H1 (cell line): ENCODE data around the gene CRB2. TPM values are rescaled to one million over a fixed set of nuclear protein-coding genes. Genes with fewer than 3 reads are reported as not detected.

Experiments used
- CTCF ChIA-PET: fragments of 300-600 bp; sonication (Branson Sonifier 250); formaldehyde crosslinking; loops from one replicate; lab custom pipeline; 2021; ENCODE audit not compliant: partially characterized antibody; lab: Charles Lee
- POLR2A ChIA-PET: fragments of 300-600 bp; sonication (Branson Sonifier 250); formaldehyde crosslinking; loops from one replicate; lab custom pipeline; 2021; ENCODE audit warnings: inconsistent platforms; ENCODE audit not compliant: partially characterized antibody; lab: Charles Lee
- DNase-seq, 2 experiments: peaks; one replicate each; pipeline versions ENCODE4 v3.0.0 to v3.0.0-alpha.2; 2010 to 2022; ENCODE audit warnings: low spot score in 2 of 2, low read depth in 1 of 2, mixed read lengths in 1 of 2
- FAIRE-seq: peaks from 2 replicates; lab custom pipeline; 2011; peaks lifted over from hg19 to GRCh38; lab: Jason Lieb, UNC
- H2AFZ ChIP-seq: 2 replicates; pipeline ENCODE4 v1.8.1; 2012; ENCODE audit warnings: low read length, inconsistent platforms
- H2AK5ac ChIP-seq: 2 replicates; pipeline ENCODE4 v1.6.1; 2013; ENCODE audit warnings: low read depth, low read length
- H2BK120ac ChIP-seq: replicated peaks from 2 replicates; pipeline ENCODE3; 2013; ENCODE audit warnings: low read depth, low read length, inconsistent platforms
- H2BK12ac ChIP-seq: 2 replicates; pipeline ENCODE4 v1.6.1; 2013; ENCODE audit warnings: low read depth, low read length
- H2BK15ac ChIP-seq: 2 replicates; pipeline ENCODE4 v1.6.1; 2013; ENCODE audit warnings: low read length
- H2BK20ac ChIP-seq: 2 replicates; pipeline ENCODE4 v1.6.1; 2013; ENCODE audit warnings: low read length
- H2BK5ac ChIP-seq: 2 replicates; pipeline ENCODE4 v1.6.1; 2013; ENCODE audit warnings: low read depth, low read length
- H3K14ac ChIP-seq: 2 replicates; pipeline ENCODE4 v1.6.1; 2013; ENCODE audit warnings: inconsistent platforms; ENCODE audit not compliant: insufficient read length
- H3K18ac ChIP-seq: 2 replicates; pipeline ENCODE4 v1.6.1; 2013; ENCODE audit warnings: low read length; ENCODE audit errors: extremely low read depth
- H3K23ac ChIP-seq: 2 replicates; pipeline ENCODE4 v1.6.1; 2013; ENCODE audit warnings: inconsistent platforms; ENCODE audit not compliant: insufficient read length
- H3K23me2 ChIP-seq: 2 replicates; pipeline ENCODE4 v1.6.1; 2013; ENCODE audit warnings: low read depth, low read length
- H3K27ac ChIP-seq: 2 replicates; pipeline ENCODE4 v1.6.1; 2011; ENCODE audit warnings: low read depth, low read length, inconsistent platforms
- H3K27me3 ChIP-seq, 4 experiments: replicated peaks in 1 of 4; 1 replicate in 1 of 4; 2 replicates in 3 of 4; pipeline versions ENCODE4 v1.6.1 to v1.8.1; 2011 to 2013; ENCODE audit warnings: low read length in 3 of 4, mild to moderate bottlenecking in 3 of 4, inconsistent platforms in 2 of 4, mixed read lengths in 2 of 4, moderate library complexity in 1 of 4; ENCODE audit not compliant: control insufficient read depth in 3 of 4, insufficient read depth in 3 of 4; ENCODE audit errors: extremely low read depth in 1 of 4
- H3K36me3 ChIP-seq, 4 experiments: 2 replicates each; pipeline versions ENCODE4 v1.6.1 to v1.8.1; 2011 to 2013; ENCODE audit warnings: mild to moderate bottlenecking in 4 of 4, low read length in 3 of 4, moderate library complexity in 2 of 4, control low read depth in 1 of 4, inconsistent platforms in 1 of 4; ENCODE audit not compliant: insufficient read depth in 4 of 4, control insufficient read depth in 2 of 4
- H3K4ac ChIP-seq: replicated peaks from 2 replicates; pipeline ENCODE3; 2013; ENCODE audit warnings: low read length, low read depth, mixed read lengths, inconsistent platforms; ENCODE audit not compliant: insufficient read length
- H3K4me1 ChIP-seq, 4 experiments: replicated peaks in 1 of 4; 1 replicate in 1 of 4; 2 replicates in 3 of 4; pipeline versions ENCODE4 v1.6.1 to v1.8.1; 2011 to 2013; ENCODE audit warnings: low read length in 3 of 4, inconsistent platforms in 2 of 4, mixed read lengths in 1 of 4; ENCODE audit not compliant: insufficient read depth in 4 of 4, control insufficient read depth in 3 of 4
- H3K4me2 ChIP-seq, 2 experiments: 2 replicates each; pipeline versions ENCODE4 v1.6.1 to v1.8.1; 2011 to 2013; ENCODE audit warnings: low read depth in 2 of 2, low read length in 2 of 2, control low read depth in 1 of 2, inconsistent platforms in 1 of 2, mild to moderate bottlenecking in 1 of 2; ENCODE audit not compliant: insufficient read depth in 1 of 2
- H3K4me3 ChIP-seq, 4 experiments: fragments of 200-600, 300-600 bp in 1 of 4; sonication (generic), shearing (Covaris generic), sonication (Bioruptor Twin) in 1 of 4; 2 replicates each; pipeline versions ENCODE4 v1.5.1 to v1.8.1; 2011 to 2016; ENCODE audit warnings: low read length in 4 of 4, low read depth in 3 of 4, control low read depth in 2 of 4, inconsistent platforms in 2 of 4, mild to moderate bottlenecking in 2 of 4, mixed read lengths in 1 of 4, moderate library complexity in 1 of 4; ENCODE audit not compliant: insufficient read depth in 2 of 4; ENCODE audit errors: extremely low read depth in 1 of 4
- H3K56ac ChIP-seq: replicated peaks from 2 replicates; pipeline ENCODE3; 2013; ENCODE audit warnings: low read depth, mild to moderate bottlenecking, mixed read lengths, low read length, inconsistent platforms; ENCODE audit not compliant: insufficient read length
- H3K79me1 ChIP-seq: 2 replicates; pipeline ENCODE4 v1.6.1; 2013; ENCODE audit warnings: low read depth, low read length, control low read depth
- H3K79me2 ChIP-seq, 2 experiments: 2 replicates each; pipeline versions ENCODE4 v1.6.1 to v1.8.1; 2012 to 2013; ENCODE audit warnings: low read length in 2 of 2, mild to moderate bottlenecking in 2 of 2, inconsistent platforms in 1 of 2; ENCODE audit not compliant: insufficient read depth in 2 of 2, control insufficient read depth in 1 of 2
- H3K9ac ChIP-seq, 4 experiments: replicated peaks in 1 of 4; 1 replicate in 1 of 4; 2 replicates in 3 of 4; pipeline versions ENCODE4 v1.6.1 to v1.8.1; 2011 to 2013; ENCODE audit warnings: low read depth in 3 of 4, low read length in 3 of 4, control low read depth in 2 of 4, mild to moderate bottlenecking in 2 of 4, moderate library complexity in 2 of 4, inconsistent platforms in 1 of 4; ENCODE audit errors: extremely low read depth in 1 of 4
- H3K9me3 ChIP-seq, 2 experiments: 2 replicates each; pipeline versions ENCODE4 v1.6.1 to v1.8.1; 2012 to 2013; ENCODE audit warnings: mild to moderate bottlenecking in 2 of 2, moderate library complexity in 2 of 2, control low read depth in 1 of 2, inconsistent platforms in 1 of 2, low read depth in 1 of 2, low read length in 1 of 2, mixed read lengths in 1 of 2; ENCODE audit not compliant: insufficient read depth in 2 of 2
- H4K20me1 ChIP-seq, 2 experiments: replicated peaks in 1 of 2; 2 replicates each; pipeline versions ENCODE3 to v1.8.1; 2011 to 2013; ENCODE audit warnings: inconsistent platforms in 2 of 2, low read length in 2 of 2, mild to moderate bottlenecking in 1 of 2; ENCODE audit not compliant: insufficient read depth in 2 of 2, control insufficient read depth in 1 of 2
- H4K5ac ChIP-seq: 2 replicates; pipeline ENCODE4 v1.6.1; 2013; ENCODE audit warnings: low read length, low read depth, mixed read lengths, inconsistent platforms; ENCODE audit not compliant: insufficient read length
- H4K8ac ChIP-seq: 2 replicates; pipeline ENCODE4 v1.8.0; 2013; ENCODE audit warnings: mild to moderate bottlenecking, moderate library complexity, low read length, inconsistent platforms; ENCODE audit not compliant: insufficient read depth; ENCODE audit errors: extremely low read depth
- H4K91ac ChIP-seq: replicated peaks from 2 replicates; pipeline ENCODE3; 2013; ENCODE audit warnings: low read length, mixed read lengths, inconsistent platforms; ENCODE audit not compliant: insufficient read length
- ASH2L ChIP-seq: fragments of 200-600, 300-600 bp; sonication (generic); IDR thresholded peaks from one replicate; pipeline ENCODE4 v1.7.1; 2017; ENCODE audit warnings: low read length
- CEBPB ChIP-seq: IDR thresholded peaks from 2 replicates; pipeline ENCODE4 v1.6.1; 2012; ENCODE audit warnings: low read depth, low read length
- CTBP2 ChIP-seq: IDR thresholded peaks from 2 replicates; pipeline ENCODE4 v1.7.0; 2011; ENCODE audit warnings: borderline replicate concordance, mild to moderate bottlenecking, moderate library complexity, mixed read lengths, low read length; ENCODE audit not compliant: insufficient read depth, insufficient read length
- EZH2 ChIP-seq: fragments of 200-600 bp; sonication (generic); IDR thresholded peaks from 2 replicates; pipeline ENCODE4 v1.7.1; 2012; ENCODE audit warnings: low read depth, mild to moderate bottlenecking, moderate library complexity, low read length, inconsistent platforms; ENCODE audit not compliant: severe bottlenecking
- FOSL1 ChIP-seq: IDR thresholded peaks from 2 replicates; pipeline ENCODE4 v1.6.1; 2011; ENCODE audit warnings: mild to moderate bottlenecking, low read depth, low read length, moderate library complexity; ENCODE audit not compliant: insufficient read depth
- PHF8 ChIP-seq: fragments of 200-600 bp; sonication (generic); conservative IDR thresholded peaks from 2 replicates; pipeline ENCODE4 v1.7.1; 2012; ENCODE audit warnings: low read depth, mild to moderate bottlenecking, inconsistent platforms, low read length, moderate library complexity
- POLR2AphosphoS5 ChIP-seq: IDR thresholded peaks from 2 replicates; pipeline ENCODE4 v1.6.1; 2011; ENCODE audit warnings: low read depth, low read length
- RNF2 ChIP-seq: fragments of 200-900, 300-1000 bp; sonication (generic); IDR thresholded peaks from 2 replicates; pipeline ENCODE4 v1.7.1; 2016; ENCODE audit warnings: borderline replicate concordance, low read depth, mild to moderate bottlenecking, antibody characterized with exemption, low read length; ENCODE audit not compliant: poor library complexity, severe bottlenecking; ENCODE audit errors: missing control alignments
- SAP30 ChIP-seq: fragments of 300-600 bp; sonication (generic); IDR thresholded peaks from 2 replicates; pipeline ENCODE4 v1.7.1; 2012; ENCODE audit warnings: low read length, moderate library complexity, mild to moderate bottlenecking, inconsistent platforms; ENCODE audit not compliant: insufficient read depth, insufficient replicate concordance
- SIRT6 ChIP-seq: IDR thresholded peaks from one replicate; pipeline ENCODE4 v1.7.1; 2012; ENCODE audit warnings: low read length, inconsistent platforms
- YY1 ChIP-seq: IDR thresholded peaks from 2 replicates; pipeline ENCODE4 v1.6.1; 2011; ENCODE audit warnings: low read depth, mild to moderate bottlenecking, low read length
- WGBS, 2 experiments: shearing (Covaris generic) in 1 of 2; methylation state at CpG; one replicate each; pipeline versions ENCODE4 v1.1.6 to v1.1.7; 2013 to 2015; ENCODE audit warnings: low lambda C conversion rate in 2 of 2, mixed read lengths in 2 of 2, inconsistent platforms in 1 of 2, low coverage in 1 of 2, missing lambda C conversion rate in 1 of 2; ENCODE audit not compliant: insufficient replicate concordance in 2 of 2, insufficient coverage in 1 of 2, insufficient read length in 1 of 2; ENCODE audit errors: extremely low coverage in 1 of 2, missing lambda C conversion rate in 1 of 2; 5-methylcytosine and 5-hydroxymethylcytosine counted together
- polyA plus RNA-seq, 7 experiments: library from polyadenylated mRNA; depleted of rRNA in 3 of 7; stranded (reverse) in 5 of 7; unstranded in 2 of 7; fragments of >200 nt in 5 of 7; fragments of 200-250 nt in 2 of 7; gene quantifications; 1 replicate in 5 of 7; 2 replicates in 1 of 7; 4 replicates in 1 of 7; pipeline versions ENCODE4 v1.2.1 to v1.2.3, GENCODE V29; 2011 to 2013; ENCODE audit warnings: missing spikeins in 2 of 7, mixed read lengths in 2 of 7
- total RNA-seq: library from RNA; stranded (reverse); fragmentation: NEBNext Ultra II Directional; extraction: Animal tissue kit (Norgen Biotek cat#: 25700); gene quantifications from 2 replicates; pipeline ENCODE4 v1.2.1, GENCODE V29; 2021

Gene CRB2
- total and polyA plus RNA-seq, 2 of the 8 experiments (the other 6 are each of a cell fraction or from before 2014, with no cell fraction given): 4.0 to 8.4 TPM

DNA sequence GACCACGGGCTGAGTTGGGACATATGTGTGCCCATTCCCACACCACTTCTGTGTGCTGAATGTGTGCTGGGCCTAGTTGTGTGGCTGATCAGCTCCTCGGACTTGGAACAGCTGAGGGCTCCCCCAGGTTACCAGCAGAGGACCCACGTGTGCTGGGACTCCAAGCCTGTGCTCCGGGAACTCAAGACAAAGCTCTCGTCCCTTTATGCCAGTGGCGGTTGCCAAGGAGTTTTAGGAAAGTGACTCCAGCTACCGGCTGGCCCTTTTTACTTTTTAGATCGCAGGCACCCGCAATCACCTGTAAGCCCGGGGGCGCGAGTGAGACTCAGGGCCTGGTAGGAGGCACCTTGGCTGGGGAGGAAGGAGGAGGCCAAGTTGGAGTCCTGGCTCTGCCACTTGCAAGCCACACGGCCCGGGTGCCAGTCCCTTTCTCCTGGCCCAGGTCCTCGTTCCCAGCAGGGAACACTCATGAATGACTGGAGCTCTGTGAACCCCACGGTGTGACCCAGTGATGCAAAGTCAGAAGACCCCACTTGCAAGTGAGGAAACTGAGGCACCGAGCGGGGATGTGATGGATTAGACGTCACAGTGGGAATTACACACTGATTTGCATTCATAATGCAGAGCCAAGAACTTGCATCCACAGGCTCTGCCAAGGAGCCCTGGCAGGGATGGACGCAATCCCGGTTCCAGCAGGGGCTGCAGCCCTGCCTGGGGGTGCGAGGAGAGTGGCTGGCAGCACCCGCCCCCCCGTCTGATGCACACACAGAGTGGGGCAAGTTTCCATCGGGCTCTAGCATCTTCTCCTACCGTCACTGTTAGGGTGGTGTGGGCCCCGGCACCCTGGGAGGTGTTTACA lies 26.9 kb downstream of the CRB2 start:
- Histone ChIP-seq H4K8ac (no peak overlapping the region), H4K5ac (no peak overlapping the region), H4K91ac (no peak overlapping the region), H3K4ac (no peak overlapping the region), H2AK5ac (no peak overlapping the region), H3K4me3 (no peak overlapping the region), H3K9me3 (no peaks in the 10 kb centered on the region), H3K23me2 (no peaks in the 10 kb centered on the region), H2BK12ac (no peak overlapping the region), H3K79me1 (no peaks in the 10 kb centered on the region), H3K14ac (no peak overlapping the region), H2BK120ac (no peak overlapping the region), H3K4me1 (no peaks in the 10 kb centered on the region; a peak in 2 of 7 replicates), H3K9ac (no peak overlapping the region), H3K23ac (no peak overlapping the region), H2BK15ac (no peak overlapping the region), H3K27me3 (no peaks in the 10 kb centered on the region; a peak in 1 of 7 replicates), H3K4me2 (no peak overlapping the region), H3K79me2 (no peaks in the 10 kb centered on the region), H3K27ac (no peak overlapping the region), H3K18ac (no peak overlapping the region), H3K36me3 (no peaks in the 10 kb centered on the region; a peak in 3 of 8 replicates), H2AFZ (no peak overlapping the region), H2BK5ac (no peak overlapping the region), H3K56ac (no peak overlapping the region), H2BK20ac (no peak overlapping the region), H4K20me1 (peaks cover 2 to 3% of the 10 kb centered on the region in 2 experiments)
- no peak for FAIRE-seq
- no peak for TF ChIP-seq YY1
- no peak for TF ChIP-seq SIRT6
- TF ChIP-seq SAP30: no peak
- no peak for TF ChIP-seq POLR2AphosphoS5
- TF ChIP-seq EZH2: no peak
- no peak for TF ChIP-seq CTBP2
- TF ChIP-seq CEBPB: no peak
- TF ChIP-seq RNF2: no peak
- TF ChIP-seq ASH2L: no peak
- no peak for TF ChIP-seq FOSL1
- TF ChIP-seq PHF8: no peak
- WGBS, 2 experiments: 90% methylated on average over 25 of the region's 27 CpGs; no CpG with 5 or more reads in 1 of the 2 experiments
- ChIA-PET CTCF (interaction anchor here (0.8 to 29.0 kb wide), 5 partner anchors 11 to 24 kb away, joined by 3 to 668 read pairs (median 3); partner anchors contain the start of gene CRB2), POLR2A (interaction anchor here (0.8 to 1.5 kb wide), 4 partner anchors 15 to 28 kb away, joined by 3 to 6 read pairs (median 3); no protein-coding TSS in a partner anchor)
- no peak for DNase-seq
